Cardiac muscle cell (in vitro differentiated cells and primary cell): ENCODE data around the gene COL8A1. TPM values are rescaled to one million over a fixed set of nuclear protein-coding genes. Genes with fewer than 3 reads are reported as not detected.

Experiments
- DNase-seq, 2 donors: peaks; one replicate each; pipeline versions ENCODE4 v3.0.0 to v3.0.0-alpha.2; 2010 to 2017; ENCODE audit warnings: low read depth in 1 of 2, low spot score in 1 of 2
- H3K27ac ChIP-seq: fragments of 200-600 bp; sonication (generic); 2 replicates; pipeline ENCODE4 v1.5.1; 2016
- H3K27me3 ChIP-seq: fragments of 200-600 bp; sonication (generic); 2 replicates; pipeline ENCODE4 v1.6.0; 2016; ENCODE audit warnings: control low read depth
- H3K36me3 ChIP-seq: fragments of 200-600 bp; sonication (generic); 2 replicates; pipeline ENCODE4 v1.5.1; 2016; ENCODE audit warnings: control low read depth
- H3K4me1 ChIP-seq: fragments of 200-600 bp; sonication (generic); 2 replicates; pipeline ENCODE4 v1.8.1; 2017; ENCODE audit warnings: low read depth, mild to moderate bottlenecking, mixed run types
- H3K4me3 ChIP-seq: fragments of 200-600 bp; sonication (generic); 2 replicates; pipeline ENCODE4 v1.5.1; 2016; ENCODE audit warnings: mild to moderate bottlenecking
- H3K9me3 ChIP-seq: fragments of 200-600 bp; sonication (generic); 2 replicates; pipeline ENCODE4 v1.5.1; 2017; ENCODE audit warnings: low read depth, mild to moderate bottlenecking, control low read depth
- CTCF ChIP-seq: IDR thresholded peaks from 2 replicates; pipeline ENCODE4 v1.5.1; 2012; ENCODE audit warnings: low read depth, mild to moderate bottlenecking, low read length
- polyA plus RNA-seq: library from polyadenylated mRNA; unstranded; fragments of >200 nt; fragmentation: Nextera tagmentation; extraction: Ambion mirVana; gene quantifications from 2 replicates; pipeline ENCODE4 v1.2.1, GENCODE V29; 2016
- total RNA-seq: library from RNA; depleted of rRNA; stranded (reverse); fragments of >200 nt; gene quantifications from 2 replicates; pipeline ENCODE4 v1.2.3, GENCODE V29; 2016

COL8A1 gene
- total and polyA plus RNA-seq, 2 experiments from 2014 or later = 1.5 to 5.1 TPM

GRCh38 chr3:99789011-99789721 is 150.8 kb downstream of the COL8A1 start:
- no peaks in the 10 kb centered on the region for H3K9me3 ChIP-seq
- peak; percentile 78 for TF ChIP-seq CTCF
- no peak overlapping the region for H3K27ac ChIP-seq
- H3K4me3 ChIP-seq = no peak overlapping the region
- H3K36me3 ChIP-seq = no peaks in the 10 kb centered on the region
- peak; percentile 48 to 86 for DNase-seq
- H3K27me3 ChIP-seq = peaks cover 10% of the 10 kb centered on the region
- no peaks in the 10 kb centered on the region for H3K4me1 ChIP-seq

GRCh38 chr3:99794485-99794884 is 156.1 kb downstream of the COL8A1 start:
- Histone ChIP-seq H3K4me1 (no peaks in the 10 kb centered on the region), H3K27ac (no peak overlapping the region), H3K27me3 (no peaks in the 10 kb centered on the region), H3K36me3 (no peaks in the 10 kb centered on the region), H3K4me3 (no peak overlapping the region), H3K9me3 (no peaks in the 10 kb centered on the region)
- no peak for DNase-seq
- TF ChIP-seq CTCF = no peak

DNA sequence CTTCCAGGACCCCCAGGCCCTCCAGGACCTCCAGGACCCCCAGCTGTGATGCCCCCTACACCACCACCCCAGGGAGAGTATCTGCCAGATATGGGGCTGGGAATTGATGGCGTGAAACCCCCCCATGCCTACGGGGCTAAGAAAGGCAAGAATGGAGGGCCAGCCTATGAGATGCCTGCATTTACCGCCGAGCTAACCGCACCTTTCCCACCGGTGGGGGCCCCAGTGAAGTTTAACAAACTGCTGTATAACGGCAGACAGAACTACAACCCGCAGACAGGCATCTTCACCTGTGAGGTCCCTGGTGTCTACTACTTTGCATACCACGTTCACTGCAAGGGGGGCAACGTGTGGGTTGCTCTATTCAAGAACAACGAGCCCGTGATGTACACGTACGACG is 157.2 kb downstream of the COL8A1 start:
- no peaks in the 10 kb centered on the region for H3K9me3 ChIP-seq

DNA sequence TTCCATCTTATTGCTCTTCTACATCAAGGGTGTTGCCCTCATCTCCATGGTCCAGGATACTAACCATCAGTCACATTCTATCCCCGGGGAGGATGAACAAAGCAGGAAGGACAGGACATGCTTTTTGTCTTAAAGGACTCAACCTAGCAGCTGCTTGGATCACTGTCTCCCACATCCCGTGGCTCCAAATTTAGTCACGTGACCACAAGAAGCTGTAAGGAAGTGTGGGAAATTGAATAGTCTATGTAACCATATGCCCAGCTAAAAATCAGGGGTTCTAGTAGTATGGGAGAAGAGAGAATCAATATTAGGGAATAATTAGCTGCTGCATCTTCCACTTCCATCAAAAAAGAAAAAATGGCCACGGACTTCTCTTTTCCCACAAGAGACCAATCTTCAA is 161.0 kb downstream of the COL8A1 start:
- Histone ChIP-seq H3K4me3 (no peak overlapping the region), H3K9me3 (no peaks in the 10 kb centered on the region), H3K36me3 (no peaks in the 10 kb centered on the region), H3K27me3 (no peaks in the 10 kb centered on the region), H3K27ac (no peak overlapping the region), H3K4me1 (no peaks in the 10 kb centered on the region)
- no peak for TF ChIP-seq CTCF
- DNase-seq = no peak

More for the DNA sequence above, 157.2 kb downstream of the COL8A1 start:
- no peaks in the 10 kb centered on the region for H3K4me1 ChIP-seq
- no peaks in the 10 kb centered on the region for H3K27me3 ChIP-seq
- H3K36me3 ChIP-seq = no peaks in the 10 kb centered on the region
- no peak overlapping the region for H3K4me3 ChIP-seq
- H3K27ac ChIP-seq = no peak overlapping the region
- TF ChIP-seq CTCF = no peak
- no peak for DNase-seq

- no peaks in the 10 kb centered on the region for H3K4me1 ChIP-seq
- H3K27me3 ChIP-seq = no peaks in the 10 kb centered on the region
- no peak overlapping the region for H3K4me3 ChIP-seq
- DNase-seq = no peak
- H3K27ac ChIP-seq = no peak overlapping the region
- no peaks in the 10 kb centered on the region for H3K9me3 ChIP-seq
- no peaks in the 10 kb centered on the region for H3K36me3 ChIP-seq
- no peak for TF ChIP-seq CTCF
These were observed 164.9 kb downstream of the COL8A1 start for GRCh38 chr3:99803297-99803696.
